DOHH2 (cell line): ENCODE results near the gene CYP1A1.
"Not testable (repeated sequence)": the region's sequence is repeated elsewhere in the genome, so short reads cannot be mapped to it uniquely, and the experiment has no call there.

Experiments used
- EZH2phosphoT487 ChIP-seq: fragments of 200-600 bp; sonication (generic); IDR thresholded peaks from 2 replicates; pipeline ENCODE4 v1.6.1; 2017; ENCODE audit warnings: borderline replicate concordance, mild to moderate bottlenecking, antibody characterized with exemption, low read length, moderate library complexity, mixed read lengths
- TF ChIP-seq, protein P1 (sequence below): fragments of 200-600 bp; sonication (generic); IDR thresholded peaks from one replicate; pipeline ENCODE4 v1.5.1; 2014; ENCODE audit warnings: antibody characterized with exemption, mild to moderate bottlenecking, low read depth, low read length; ENCODE audit not compliant: poor library complexity, severe bottlenecking

GRCh38 chr15:74729372-74729771 lies 4.0 kb upstream of the CYP1A1 start:
- TF ChIP-seq, protein P1, sequence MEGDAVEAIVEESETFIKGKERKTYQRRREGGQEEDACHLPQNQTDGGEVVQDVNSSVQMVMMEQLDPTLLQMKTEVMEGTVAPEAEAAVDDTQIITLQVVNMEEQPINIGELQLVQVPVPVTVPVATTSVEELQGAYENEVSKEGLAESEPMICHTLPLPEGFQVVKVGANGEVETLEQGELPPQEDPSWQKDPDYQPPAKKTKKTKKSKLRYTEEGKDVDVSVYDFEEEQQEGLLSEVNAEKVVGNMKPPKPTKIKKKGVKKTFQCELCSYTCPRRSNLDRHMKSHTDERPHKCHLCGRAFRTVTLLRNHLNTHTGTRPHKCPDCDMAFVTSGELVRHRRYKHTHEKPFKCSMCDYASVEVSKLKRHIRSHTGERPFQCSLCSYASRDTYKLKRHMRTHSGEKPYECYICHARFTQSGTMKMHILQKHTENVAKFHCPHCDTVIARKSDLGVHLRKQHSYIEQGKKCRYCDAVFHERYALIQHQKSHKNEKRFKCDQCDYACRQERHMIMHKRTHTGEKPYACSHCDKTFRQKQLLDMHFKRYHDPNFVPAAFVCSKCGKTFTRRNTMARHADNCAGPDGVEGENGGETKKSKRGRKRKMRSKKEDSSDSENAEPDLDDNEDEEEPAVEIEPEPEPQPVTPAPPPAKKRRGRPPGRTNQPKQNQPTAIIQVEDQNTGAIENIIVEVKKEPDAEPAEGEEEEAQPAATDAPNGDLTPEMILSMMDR, result not testable (repeated sequence)
- TF ChIP-seq EZH2phosphoT487, result not testable (repeated sequence)
